GM18508 (cell line): ENCODE data around the gene NPPB.

Experiments used
- ATAC-seq: cut with Tn5 transposase; IDR thresholded peaks from one replicate; pipeline ENCODE4 v1.9.1; 2021; ENCODE audit warnings: moderate number of reproducible peaks; ENCODE audit not compliant: insufficient read depth, unreplicated experiment

NPPB gene

GRCh38 chr1:11881749-11882441, 23.1 kb upstream of the NPPB start:
- no peak for ATAC-seq

- no peak for ATAC-seq
Observed at GRCh38 chr1:11880911-11881748, 22.4 kb upstream of the NPPB start.

GRCh38 chr1:11880181-11880575, 21.4 kb upstream of the NPPB start:
- no peak for ATAC-seq

- no peak for ATAC-seq
Observed at GRCh38 chr1:11879311-11880180, 20.8 kb upstream of the NPPB start.

GRCh38 chr1:11878891-11879190, 20.1 kb upstream of the NPPB start:
- no peak for ATAC-seq

- ATAC-seq: no peak
Observed at GRCh38 chr1:11878081-11878890, 19.5 kb upstream of the NPPB start.

GRCh38 chr1:11877074-11877473, 18.3 kb upstream of the NPPB start:
- ATAC-seq: no peak

GRCh38 chr1:11875094-11875493, 16.3 kb upstream of the NPPB start:
- no peak for ATAC-seq

- no peak for ATAC-seq
Observed at GRCh38 chr1:11874624-11875023, 15.9 kb upstream of the NPPB start.

GRCh38 chr1:11874258-11874562, 15.5 kb upstream of the NPPB start:
- ATAC-seq: no peak

GRCh38 chr1:11873395-11874257, 14.9 kb upstream of the NPPB start:
- ATAC-seq: no peak

- no peak for ATAC-seq
Observed at GRCh38 chr1:11872545-11872944, 13.8 kb upstream of the NPPB start.

- no peak for ATAC-seq
Observed at GRCh38 chr1:11869650-11870207, 11.0 kb upstream of the NPPB start.

- no peak for ATAC-seq
Observed at GRCh38 chr1:11869104-11869503, 10.4 kb upstream of the NPPB start.

GRCh38 chr1:11868331-11868980, 9.7 kb upstream of the NPPB start:
- ATAC-seq: no peak

GRCh38 chr1:11862890-11863289, 4.1 kb upstream of the NPPB start:
- no peak for ATAC-seq

- no peak for ATAC-seq
Observed at GRCh38 chr1:11860587-11860986, 1.8 kb upstream of the NPPB start.

GRCh38 chr1:11860083-11860482, 1.3 kb upstream of the NPPB start:
- no peak for ATAC-seq
